Measurements from ENCODE around the gene CNTNAP2. TPM values are rescaled to one million over a fixed set of nuclear protein-coding genes. Genes with fewer than 3 reads are reported as not detected.

CNTNAP2 gene
- total RNA-seq, 1 experiment from 2014 or later, result 64.5 TPM

GRCh38 chr7:147968046-147968610 is 1851.5 kb downstream of the CNTNAP2 start:
- Histone ChIP-seq H3K23ac (ENCODE audit: insufficient read length, low read depth, low read length) (no peak overlapping the region), H3K27ac (ENCODE audit: insufficient read length, low read depth, low read length) (no peak overlapping the region), H2AFZ (ENCODE audit: low read length) (no peak overlapping the region), H4K8ac (replicated peaks; ENCODE audit: insufficient read length, low read depth, low read length) (no peak overlapping the region), H3K18ac (ENCODE audit: insufficient read length, low read depth, low read length) (no peak overlapping the region), H3K79me2 (ENCODE audit: insufficient read depth, low read length) (no peaks in the 10 kb centered on the region), H3K9ac (ENCODE audit: extremely low read depth, insufficient read length, low read length) (no peak overlapping the region), H3K79me1 (ENCODE audit: insufficient read depth, low read depth, low read length, poor library complexity, severe bottlenecking) (no peaks in the 10 kb centered on the region), H2BK120ac (ENCODE audit: low read depth, low read length, poor library complexity, severe bottlenecking) (no peak overlapping the region), H3K4me1 (ENCODE audit: insufficient read depth, low read length) (no peaks in the 10 kb centered on the region), H3K4me2 (ENCODE audit: insufficient read depth, insufficient read length, low read length) (no peak overlapping the region), H4K20me1 (ENCODE audit: control insufficient read depth, insufficient read depth, insufficient read length) (no peaks in the 10 kb centered on the region), H3K27me3 (ENCODE audit: insufficient read depth, low read length) (no peaks in the 10 kb centered on the region), H3T11ph (ENCODE audit: low read length) (no peak overlapping the region), H3K9me3 (ENCODE audit: control insufficient read depth, low read depth, low read length) (no peaks in the 10 kb centered on the region), H3K4ac (ENCODE audit: low read depth, low read length) (no peak overlapping the region), H2BK15ac (ENCODE audit: low read depth, low read length) (no peak overlapping the region), H4K5ac (ENCODE audit: insufficient read length, low read depth, low read length) (no peak overlapping the region), H2BK20ac (ENCODE audit: low read depth, low read length, poor library complexity, severe bottlenecking) (no peak overlapping the region), H3K56ac (ENCODE audit: insufficient read length, low read depth, low read length) (no peak overlapping the region), H2BK5ac (ENCODE audit: insufficient read length, low read length) (no peak overlapping the region), H2AK5ac (ENCODE audit: insufficient read length, low read length) (no peak overlapping the region), H4K91ac (ENCODE audit: insufficient read length, low read depth, low read length) (no peak overlapping the region), H2BK12ac (ENCODE audit: insufficient read length, low read depth, low read length) (no peak overlapping the region), H3K23me2 (ENCODE audit: insufficient read length, low read depth, low read length, poor library complexity, severe bottlenecking) (no peaks in the 10 kb centered on the region), H3K14ac (ENCODE audit: insufficient read depth, low read length) (no peak overlapping the region)
- Mint-ChIP-seq H3K27me3 (ENCODE audit: low read depth) (no peaks in the 10 kb centered on the region), H3K4me3 (no peak overlapping the region), H3K4me1 (no peaks in the 10 kb centered on the region), H3K27ac (no peak overlapping the region), H3K9me3 (no peaks in the 10 kb centered on the region), H3K36me3 (ENCODE audit: insufficient read depth in 1 of 3, low read depth in 3 of 3) (no peaks in the 10 kb centered on the region)
- TF ChIP-seq CTCF (conservative IDR thresholded peaks at IDR 0.05), result no peak
- no peak for DNase-seq
- WGBS (ENCODE audit: extremely low coverage, insufficient read length, low lambda C conversion rate), result no CpG with 5 or more reads among the region's 5 CpGs
